Activated naive CD4-positive, alpha-beta T cell treated with anti-CD3 and anti-CD28 coated beads for 36 hours (primary cell): ENCODE data around the gene SACS. TPM values are rescaled to one million over a fixed set of nuclear protein-coding genes. Genes with fewer than 3 reads are reported as not detected.

Experiments
- CTCF ChIA-PET: fragments of 350-600 bp; sonication (Branson Sonifier 250); formaldehyde crosslinking; loops from one replicate; lab custom pipeline; 2021; ENCODE audit warnings: antibody characterized with exemption; lab: Charles Lee
- DNase-seq: peaks from one replicate; pipeline ENCODE4 v3.0.0-alpha.2; 2020
- H3K27ac Mint-ChIP-seq: one replicate; pipeline ENCODE4 v1.8.0; 2021; ENCODE audit warnings: mild to moderate bottlenecking, mixed read lengths
- H3K27me3 Mint-ChIP-seq: one replicate; pipeline ENCODE4 v1.8.0; 2021; ENCODE audit warnings: low read depth, mixed read lengths
- H3K36me3 Mint-ChIP-seq: one replicate; pipeline ENCODE4 v1.8.0; 2021; ENCODE audit warnings: low read depth, mixed read lengths
- H3K4me1 Mint-ChIP-seq: one replicate; pipeline ENCODE4 v1.8.0; 2021; ENCODE audit warnings: low read depth, mixed read lengths
- H3K4me3 Mint-ChIP-seq: one replicate; pipeline ENCODE4 v1.8.0; 2021; ENCODE audit warnings: mild to moderate bottlenecking, moderate library complexity, mixed read lengths
- H3K9me3 Mint-ChIP-seq: one replicate; pipeline ENCODE4 v1.8.0; 2021; ENCODE audit warnings: mixed read lengths
- intact Hi-C: fragments of 100-400 bp; cut with micrococcal nuclease; formaldehyde crosslinking; loops from one replicate; pipeline ENCODE4 v1.15.1; 2023
- total RNA-seq, 2 experiments: library from RNA; stranded (reverse); gene quantifications; one replicate each; pipeline ENCODE4 v1.2.3, GENCODE V29; 2021

Gene SACS
- total RNA-seq, 2 experiments from 2014 or later: 26.1 to 30.8 TPM

GRCh38 chr13:23392313-23392712 lies 41.2 kb downstream of the SACS start:
- no peak overlapping the region for H3K4me3 Mint-ChIP-seq
- no peak for DNase-seq
- H3K36me3 Mint-ChIP-seq: no peaks in the 10 kb centered on the region
- intact Hi-C loops: no loop called here
- CTCF ChIA-PET: no interaction called here
- H3K9me3 Mint-ChIP-seq: no peaks in the 10 kb centered on the region
- H3K27ac Mint-ChIP-seq: no peak overlapping the region
- H3K27me3 Mint-ChIP-seq: no peaks in the 10 kb centered on the region
- H3K4me1 Mint-ChIP-seq: no peaks in the 10 kb centered on the region

- peaks cover 4% of the 10 kb centered on the region for H3K4me1 Mint-ChIP-seq
- DNase-seq: no peak
- H3K4me3 Mint-ChIP-seq: no peak overlapping the region
- CTCF ChIA-PET: interaction anchor here (0.6 kb wide), 1 partner anchor 113 kb away, joined by 3 read pairs; no protein-coding TSS in a partner anchor
- no peaks in the 10 kb centered on the region for H3K27me3 Mint-ChIP-seq
- H3K36me3 Mint-ChIP-seq: no peaks in the 10 kb centered on the region
- intact Hi-C loops: no loop called here
- H3K9me3 Mint-ChIP-seq: no peaks in the 10 kb centered on the region
- H3K27ac Mint-ChIP-seq: no peak overlapping the region
These were observed 41.8 kb downstream of the SACS start for GRCh38 chr13:23391752-23392151.

DNA sequence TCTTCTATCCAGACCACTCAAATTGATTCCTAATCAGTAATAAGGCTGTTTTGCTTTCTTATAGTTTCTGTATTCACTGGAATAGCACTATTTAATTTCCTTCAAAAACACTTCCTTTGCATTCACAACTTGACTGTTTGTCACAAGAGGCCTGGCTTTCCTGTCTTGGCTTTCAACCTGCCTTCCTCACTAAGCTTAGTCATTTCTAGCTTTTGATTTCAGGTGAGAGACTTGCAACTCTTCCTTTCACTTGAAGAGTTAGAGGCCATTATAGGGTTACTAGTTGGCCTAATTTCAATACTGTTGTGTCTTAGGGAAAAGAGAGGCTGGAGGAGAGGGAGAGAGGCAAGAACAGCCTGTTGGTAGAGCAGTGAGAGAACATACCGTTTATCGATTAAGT lies 47.0 kb downstream of the SACS start:
- intact Hi-C loops: loop anchor here (1.0 to 5.0 kb wide), 4 partner anchors 8 to 1272 kb away; no protein-coding TSS in a partner anchor
- H3K4me3 Mint-ChIP-seq: no peak overlapping the region
- DNase-seq: peak; percentile 39
- H3K27me3 Mint-ChIP-seq: peaks cover 3% of the 10 kb centered on the region
- CTCF ChIA-PET: interaction anchor here (0.8 to 0.9 kb wide), 2 partner anchors 9 to 81 kb away, joined by 3 to 4 read pairs; no protein-coding TSS in a partner anchor
- peak overlapping the region; percentile 20 for H3K27ac Mint-ChIP-seq
- H3K9me3 Mint-ChIP-seq: no peaks in the 10 kb centered on the region
- H3K36me3 Mint-ChIP-seq: no peaks in the 10 kb centered on the region
- H3K4me1 Mint-ChIP-seq: peaks cover 40% of the 10 kb centered on the region

GRCh38 chr13:23385931-23386330 lies 47.6 kb downstream of the SACS start:
- Mint-ChIP-seq H3K27me3 (peaks cover 3% of the 10 kb centered on the region), H3K4me1 (peaks cover 40% of the 10 kb centered on the region), H3K9me3 (no peaks in the 10 kb centered on the region), H3K27ac (peak overlapping the region; percentile 20), H3K4me3 (no peak overlapping the region), H3K36me3 (no peaks in the 10 kb centered on the region)
- CTCF ChIA-PET: interaction anchor here (0.5 to 0.9 kb wide), 3 partner anchors 8 to 110 kb away, joined by 3 to 4 read pairs (median 3); no protein-coding TSS in a partner anchor
- DNase-seq: no peak
- intact Hi-C loops: loop anchor here (1.0 to 5.0 kb wide), 4 partner anchors 8 to 1272 kb away; no protein-coding TSS in a partner anchor

GRCh38 chr13:23384111-23384510 lies 49.4 kb downstream of the SACS start:
- Mint-ChIP-seq H3K4me3 (no peak overlapping the region), H3K27me3 (peaks cover 3% of the 10 kb centered on the region), H3K27ac (peak overlapping the region; percentile 24), H3K9me3 (no peaks in the 10 kb centered on the region), H3K36me3 (no peaks in the 10 kb centered on the region), H3K4me1 (peaks cover 52% of the 10 kb centered on the region)
- DNase-seq: peak; percentile 54
- intact Hi-C loops: no loop called here
- CTCF ChIA-PET: no interaction called here

DNA sequence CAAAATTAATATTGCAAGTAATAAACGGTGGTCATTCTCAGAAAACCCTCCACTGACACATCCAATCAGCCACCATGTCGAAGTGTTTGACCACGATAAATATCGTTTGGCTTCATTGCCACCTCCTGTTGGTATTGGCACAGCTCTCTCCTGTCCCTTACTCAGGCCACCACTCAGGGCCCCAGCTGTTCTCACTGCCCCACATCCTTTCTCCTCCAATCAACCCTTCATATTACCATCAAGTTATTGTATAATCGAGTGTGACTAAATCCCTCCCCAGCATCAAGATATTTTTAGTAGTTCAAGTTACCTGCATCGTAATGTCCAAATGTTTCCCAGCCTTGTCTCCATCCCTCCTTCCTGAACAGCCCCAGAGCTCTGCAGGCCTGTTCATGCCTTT lies 50.4 kb downstream of the SACS start:
- H3K9me3 Mint-ChIP-seq: no peaks in the 10 kb centered on the region
- intact Hi-C loops: no loop called here
- no peak overlapping the region for H3K27ac Mint-ChIP-seq
- DNase-seq: no peak
- H3K36me3 Mint-ChIP-seq: no peaks in the 10 kb centered on the region
- no peak overlapping the region for H3K4me3 Mint-ChIP-seq
- peaks cover 61% of the 10 kb centered on the region for H3K4me1 Mint-ChIP-seq
- CTCF ChIA-PET: no interaction called here
- peaks cover 3% of the 10 kb centered on the region for H3K27me3 Mint-ChIP-seq

- Mint-ChIP-seq H3K36me3 (no peaks in the 10 kb centered on the region), H3K4me3 (no peak overlapping the region), H3K4me1 (peaks cover 70% of the 10 kb centered on the region), H3K27ac (no peak overlapping the region), H3K27me3 (peaks cover 3% of the 10 kb centered on the region), H3K9me3 (no peaks in the 10 kb centered on the region)
- no peak for DNase-seq
- CTCF ChIA-PET: no interaction called here
- intact Hi-C loops: no loop called here
These were observed 51.6 kb downstream of the SACS start for GRCh38 chr13:23381866-23382265.

DNA sequence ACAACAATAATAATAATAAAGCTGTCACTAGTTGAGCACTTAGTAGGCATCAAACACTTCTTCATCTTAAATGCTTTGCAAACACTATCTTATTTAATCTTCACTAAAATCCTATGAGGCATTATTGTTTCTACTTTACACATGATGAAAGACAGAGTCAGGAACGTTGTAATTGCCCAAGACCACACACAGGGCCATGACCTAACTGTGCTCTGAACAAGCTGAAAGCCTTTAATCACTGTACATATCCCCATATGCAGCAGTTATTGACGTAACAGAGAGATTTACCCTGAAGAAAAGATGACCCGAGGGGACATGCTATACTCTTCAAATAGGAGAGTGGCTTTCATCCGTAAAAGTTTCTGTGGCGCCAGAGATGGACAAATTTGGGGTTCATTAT lies 53.0 kb downstream of the SACS start:
- no peak overlapping the region for H3K4me3 Mint-ChIP-seq
- peaks cover 70% of the 10 kb centered on the region for H3K4me1 Mint-ChIP-seq
- intact Hi-C loops: no loop called here
- no peaks in the 10 kb centered on the region for H3K36me3 Mint-ChIP-seq
- no peaks in the 10 kb centered on the region for H3K9me3 Mint-ChIP-seq
- H3K27ac Mint-ChIP-seq: no peak overlapping the region
- DNase-seq: no peak
- CTCF ChIA-PET: no interaction called here
- peaks cover 3% of the 10 kb centered on the region for H3K27me3 Mint-ChIP-seq

DNA sequence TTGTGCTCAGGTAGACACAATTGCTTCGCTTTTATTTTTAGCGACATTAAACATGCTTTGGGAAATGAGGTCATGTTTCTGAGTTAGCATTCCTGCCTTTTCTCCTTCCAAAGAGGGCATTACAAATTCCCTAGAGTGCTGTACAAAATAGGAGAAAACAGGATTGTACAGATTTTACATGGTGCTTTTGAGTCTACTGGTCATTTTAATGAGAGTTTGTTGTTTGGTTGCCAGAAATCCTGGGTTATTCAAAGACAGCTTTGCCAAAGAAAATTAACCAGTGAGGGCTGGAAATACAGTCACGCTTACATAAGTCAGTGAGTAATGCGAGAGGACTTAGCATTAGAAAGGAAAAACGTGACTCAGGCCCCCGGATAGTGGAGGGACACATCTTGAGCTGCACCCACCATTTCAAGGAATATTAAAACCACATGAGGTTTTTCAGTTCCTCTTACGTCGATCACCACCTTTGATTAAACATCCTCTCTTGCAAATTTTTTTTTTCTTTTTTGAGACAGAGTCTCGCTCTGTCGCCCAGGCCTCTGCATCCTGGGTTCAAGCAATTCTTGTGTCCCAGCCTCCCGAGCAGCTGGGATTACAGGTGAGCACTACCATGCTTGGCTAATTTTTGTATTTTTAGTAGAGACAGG lies 55.4 kb downstream of the SACS start:
- Mint-ChIP-seq H3K9me3 (no peaks in the 10 kb centered on the region), H3K4me3 (peak overlapping the region; percentile 6), H3K4me1 (peaks cover 58% of the 10 kb centered on the region), H3K27me3 (peaks cover under 1% of the 10 kb centered on the region), H3K27ac (peak overlapping the region; percentile 75), H3K36me3 (peaks cover 6% of the 10 kb centered on the region)
- intact Hi-C loops: loop anchor here (1.0 to 10.0 kb wide), 12 partner anchors 8 to 1923 kb away; partner anchors contain the start of genes FGF9, MIPEP, MTMR6 and ZDHHC20
- CTCF ChIA-PET: interaction anchor here (1.2 kb wide), 1 partner anchor 8 kb away, joined by 4 read pairs; no protein-coding TSS in a partner anchor
- DNase-seq: peak; percentile 85

DNA sequence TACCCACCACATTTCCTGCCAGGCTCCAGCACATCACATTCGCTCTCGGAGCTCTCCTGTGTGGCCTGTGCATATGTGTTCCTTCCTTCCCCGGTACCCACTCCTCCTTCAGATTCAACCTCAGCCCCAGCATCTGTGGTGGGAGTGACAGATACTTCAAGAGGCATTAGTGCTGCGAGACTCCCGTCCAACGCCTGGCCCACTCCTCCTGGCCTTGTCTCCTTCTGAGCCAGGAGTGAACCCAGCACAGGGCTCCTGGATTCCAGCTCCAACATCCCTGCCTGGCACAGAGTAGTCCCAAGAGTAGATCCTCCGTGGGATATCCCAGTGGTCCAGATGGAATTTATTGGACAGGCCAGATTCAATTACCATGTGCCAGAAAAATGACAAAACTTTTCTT lies 55.9 kb downstream of the SACS start:
- CTCF ChIA-PET: interaction anchor here (1.2 kb wide), 1 partner anchor 9 kb away, joined by 4 read pairs; no protein-coding TSS in a partner anchor
- no peaks in the 10 kb centered on the region for H3K27me3 Mint-ChIP-seq
- no peak for DNase-seq
- intact Hi-C loops: loop anchor here (2.0 to 10.0 kb wide), 10 partner anchors 49 to 1923 kb away; partner anchors contain the start of genes FGF9, MTMR6 and ZDHHC20
- peaks cover 11% of the 10 kb centered on the region for H3K36me3 Mint-ChIP-seq
- H3K9me3 Mint-ChIP-seq: no peaks in the 10 kb centered on the region
- H3K27ac Mint-ChIP-seq: peak overlapping the region; percentile 75
- H3K4me1 Mint-ChIP-seq: peaks cover 62% of the 10 kb centered on the region
- H3K4me3 Mint-ChIP-seq: no peak overlapping the region

- Mint-ChIP-seq H3K27ac (peak overlapping the region; percentile 59), H3K9me3 (no peaks in the 10 kb centered on the region), H3K36me3 (peaks cover 27% of the 10 kb centered on the region), H3K27me3 (no peaks in the 10 kb centered on the region), H3K4me3 (peak overlapping the region; percentile 73), H3K4me1 (peaks cover 71% of the 10 kb centered on the region)
- intact Hi-C loops: loop anchor here (1.0 to 10.0 kb wide), 15 partner anchors 32 to 1920 kb away; partner anchors contain the start of genes FGF9, MICU2, MTMR6 and ZDHHC20
- CTCF ChIA-PET: no interaction called here
- peak; percentile 97 for DNase-seq
These were observed 58.2 kb downstream of the SACS start for GRCh38 chr13:23375001-23375971.
